ENCODE measurements around the gene GXYLT2. TPM values are rescaled to one million over a fixed set of nuclear protein-coding genes. Genes with fewer than 3 reads are reported as not detected.

Gene GXYLT2
- total RNA-seq, 2 donors from 2014 or later = 32.4 to 35.1 TPM

GRCh38 chr3:73021301-73021835 is 133.5 kb downstream of the GXYLT2 start:
- no peak for ATAC-seq (ENCODE audit: insufficient number of reproducible peaks, low FRiP score, low read depth)
- no peaks in the 10 kb centered on the region for H3K27me3 ChIP-seq (replicated peaks; ENCODE audit: insufficient read depth)
- no peaks in the 10 kb centered on the region for H3K9me3 ChIP-seq
- H3K4me1 ChIP-seq (ENCODE audit: control insufficient read depth in 1 of 2, low read depth in 2 of 2) = peaks cover 33 to 34% of the 10 kb centered on the region in 2 donors
- H3K36me3 ChIP-seq = no peaks in the 10 kb centered on the region
- H3K27ac ChIP-seq = no peak overlapping the region
- TF ChIP-seq, protein P1, sequence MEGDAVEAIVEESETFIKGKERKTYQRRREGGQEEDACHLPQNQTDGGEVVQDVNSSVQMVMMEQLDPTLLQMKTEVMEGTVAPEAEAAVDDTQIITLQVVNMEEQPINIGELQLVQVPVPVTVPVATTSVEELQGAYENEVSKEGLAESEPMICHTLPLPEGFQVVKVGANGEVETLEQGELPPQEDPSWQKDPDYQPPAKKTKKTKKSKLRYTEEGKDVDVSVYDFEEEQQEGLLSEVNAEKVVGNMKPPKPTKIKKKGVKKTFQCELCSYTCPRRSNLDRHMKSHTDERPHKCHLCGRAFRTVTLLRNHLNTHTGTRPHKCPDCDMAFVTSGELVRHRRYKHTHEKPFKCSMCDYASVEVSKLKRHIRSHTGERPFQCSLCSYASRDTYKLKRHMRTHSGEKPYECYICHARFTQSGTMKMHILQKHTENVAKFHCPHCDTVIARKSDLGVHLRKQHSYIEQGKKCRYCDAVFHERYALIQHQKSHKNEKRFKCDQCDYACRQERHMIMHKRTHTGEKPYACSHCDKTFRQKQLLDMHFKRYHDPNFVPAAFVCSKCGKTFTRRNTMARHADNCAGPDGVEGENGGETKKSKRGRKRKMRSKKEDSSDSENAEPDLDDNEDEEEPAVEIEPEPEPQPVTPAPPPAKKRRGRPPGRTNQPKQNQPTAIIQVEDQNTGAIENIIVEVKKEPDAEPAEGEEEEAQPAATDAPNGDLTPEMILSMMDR (IDR thresholded peaks at IDR 0.05) = no peak
- DNase-seq (ENCODE audit: low spot score) = no peak
- H3K4me3 ChIP-seq = no peak overlapping the region

- Histone ChIP-seq H3K27ac (peak overlapping the region in 1 of 2 donors; percentile 15), H3K36me3 (no peaks in the 10 kb centered on the region), H3K9me3 (no peaks in the 10 kb centered on the region), H3K4me3 (no peak overlapping the region), H3K4me1 (ENCODE audit: control insufficient read depth in 1 of 2, low read depth in 2 of 2) (peaks cover 39 to 44% of the 10 kb centered on the region in 2 donors), H3K27me3 (replicated peaks; ENCODE audit: insufficient read depth) (no peaks in the 10 kb centered on the region)
- TF ChIP-seq, protein P1 (IDR thresholded peaks at IDR 0.05) = no peak
- DNase-seq (ENCODE audit: low spot score) (no peak), ATAC-seq (ENCODE audit: insufficient number of reproducible peaks, low FRiP score, low read depth) (no peak)
These were observed 137.0 kb downstream of the GXYLT2 start for GRCh38 chr3:73024836-73025235.

GRCh38 chr3:73026111-73026759 is 138.4 kb downstream of the GXYLT2 start:
- H3K4me1 ChIP-seq (ENCODE audit: control insufficient read depth in 1 of 2, low read depth in 2 of 2) = peaks cover 34 to 50% of the 10 kb centered on the region in 2 donors
- no peak overlapping the region for H3K27ac ChIP-seq
- H3K36me3 ChIP-seq = no peaks in the 10 kb centered on the region
- no peak overlapping the region for H3K4me3 ChIP-seq
- no peaks in the 10 kb centered on the region for H3K9me3 ChIP-seq
- TF ChIP-seq, protein P1 (IDR thresholded peaks at IDR 0.05) = no peak
- H3K27me3 ChIP-seq (replicated peaks; ENCODE audit: insufficient read depth) = no peaks in the 10 kb centered on the region
- DNase-seq (ENCODE audit: low spot score) (no peak), ATAC-seq (ENCODE audit: insufficient number of reproducible peaks, low FRiP score, low read depth) (no peak)

Other genes starting within 250 kb of the GXYLT2 start
- 10 to 100 TPM in 1 of 2 donors, 1 to 10 TPM in 1; 4.5 to 12.3 TPM for gene SHQ1, start 39.6 kb upstream of the GXYLT2 start, total RNA-seq
- gene PPP4R2, start 108.8 kb downstream of the GXYLT2 start, total RNA-seq = 10 to 100 TPM; 39.3 to 47.0 TPM
- gene EBLN2, start 173.6 kb downstream of the GXYLT2 start, total RNA-seq = 1 to 10 TPM; 4.7 to 6.9 TPM